Spinal cord (tissue), 10 donors: ENCODE results near the gene HSPA12A. TPM values are rescaled to one million over a fixed set of nuclear protein-coding genes. Genes with fewer than 3 reads are reported as not detected.

Experiments
- DNase-seq, 6 donors: peaks; one replicate each; pipeline versions ENCODE4 v3.0.0 to v3.0.0-alpha.2; 2013 to 2015; ENCODE audit warnings: low spot score in 6 of 6, low read depth in 4 of 6
- H3K27ac ChIP-seq: one replicate; pipeline ENCODE4 v1.5.1; 2013; ENCODE audit warnings: low read depth, low read length, control low read depth
- H3K27me3 ChIP-seq: one replicate; pipeline ENCODE4 v1.6.1; 2013; ENCODE audit warnings: low read length; ENCODE audit not compliant: control insufficient read depth, insufficient read depth
- H3K36me3 ChIP-seq: one replicate; pipeline ENCODE4 v1.6.1; 2013; ENCODE audit warnings: low read length; ENCODE audit not compliant: control insufficient read depth, insufficient read depth
- H3K4me1 ChIP-seq: one replicate; pipeline ENCODE4 v1.6.1; 2013; ENCODE audit warnings: low read length; ENCODE audit not compliant: control insufficient read depth, insufficient read depth
- H3K4me3 ChIP-seq: one replicate; pipeline ENCODE4 v1.5.1; 2013; ENCODE audit warnings: low read depth, low read length, control low read depth
- H3K9me3 ChIP-seq: one replicate; pipeline ENCODE4 v1.6.1; 2013; ENCODE audit warnings: low read length; ENCODE audit not compliant: control insufficient read depth, insufficient read depth
- WGBS: methylation state at CpG from one replicate; pipeline ENCODE4 v1.1.5; 2013; ENCODE audit warnings: missing lambda C conversion rate; ENCODE audit not compliant: insufficient coverage; 5-methylcytosine and 5-hydroxymethylcytosine counted together
- long read RNA-seq, 4 donors: transcript quantifications; one replicate each; lab custom pipeline, GENCODE V29; 2026
- polyA plus RNA-seq, 2 donors: library from polyadenylated mRNA; unstranded; fragments of 120-200 nt; gene quantifications; one replicate each; pipeline ENCODE4 v1.2.1, GENCODE V29; 2013; ENCODE audit not compliant: insufficient read length in 2 of 2
- total RNA-seq, 2 donors: library from RNA; depleted of rRNA in 1 of 2; stranded (reverse); fragments of 120-200 nt in 1 of 2; fragments of >200 nt in 1 of 2; gene quantifications; one replicate each; pipeline versions ENCODE4 v1.2.3 to v1.2.4, GENCODE V29; 2013 to 2014
- donor health status: healthy.

The HSPA12A gene
- 100 to 1,000 TPM in 1 of 2 donors, 10 to 100 TPM in 1; 35.1 to 106 TPM for total RNA-seq
- 10 to 100 TPM; 68.3 to 69.4 TPM for polyA plus RNA-seq
- long read RNA-seq, donor 1, full-length matches to known transcripts: 15 of 15 reads
- long read RNA-seq, donor 1, partial matches to known transcripts: 0 of 15 reads
- long read RNA-seq, donor 1, other reads (novel, unspliced or antisense): 0 of 15 reads
- long read RNA-seq, donor 2, full-length matches to known transcripts: 2 of 2 reads
- long read RNA-seq, donor 2, partial matches to known transcripts: 0 of 2 reads
- long read RNA-seq, donor 2, other reads (novel, unspliced or antisense): 0 of 2 reads
- long read RNA-seq, donor 3, full-length matches to known transcripts: 5 of 5 reads
- long read RNA-seq, donor 3, partial matches to known transcripts: 0 of 5 reads
- long read RNA-seq, donor 3, other reads (novel, unspliced or antisense): 0 of 5 reads
- long read RNA-seq, donor 4: 0 reads

GRCh38 chr10:116742367-116743265 is at the start of gene HSPA12A:
HSPA12A (minus strand) TSS chr10:116742566; CDS start chr10:116742469, 97 bp downstream.
- WGBS: under 1% methylated on average over 110 of the region's 114 CpGs
- peaks cover 9% of the 10 kb centered on the region for H3K27me3 ChIP-seq
- H3K27ac ChIP-seq: peak within 1 kb of the TSS; percentile 51
- peak in 3 of 6 donors; percentile 61 to 91 (median 89) for DNase-seq
- H3K4me3 ChIP-seq: peak within 1 kb of the TSS; percentile 79
- H3K4me1 ChIP-seq: peaks cover 37% of the 10 kb centered on the region
- no peaks in the 10 kb centered on the region for H3K36me3 ChIP-seq
- no peaks in the 10 kb centered on the region for H3K9me3 ChIP-seq

- H3K4me1 ChIP-seq: peaks cover 8% of the 10 kb centered on the region
- H3K27me3 ChIP-seq: no peaks in the 10 kb centered on the region
- no peak for DNase-seq
- no CpG with 5 or more reads among the region's 2 CpGs for WGBS
- no peaks in the 10 kb centered on the region for H3K36me3 ChIP-seq
- no peak overlapping the region for H3K4me3 ChIP-seq
- H3K27ac ChIP-seq: no peak overlapping the region
- H3K9me3 ChIP-seq: no peaks in the 10 kb centered on the region
Observed at GRCh38 chr10:116791241-116791640, 48.9 kb upstream of the HSPA12A start.

- DNase-seq: peak; percentile 56 to 95 (median 74)
- Histone ChIP-seq H3K27ac (peak overlapping the region; percentile 22), H3K9me3 (no peaks in the 10 kb centered on the region), H3K4me1 (peaks cover 11% of the 10 kb centered on the region), H3K4me3 (no peak overlapping the region), H3K36me3 (no peaks in the 10 kb centered on the region), H3K27me3 (no peaks in the 10 kb centered on the region)
- 4% methylated on average over 22 of the region's 29 CpGs for whole genome bisulfite sequencing
Observed at GRCh38 chr10:116787893-116788665, 45.7 kb upstream of the HSPA12A start.

- H3K4me1 ChIP-seq: peaks cover 13% of the 10 kb centered on the region
- H3K36me3 ChIP-seq: no peaks in the 10 kb centered on the region
- WGBS: 83% methylated on average over 3 of the region's 8 CpGs
- no peak overlapping the region for H3K4me3 ChIP-seq
- H3K27me3 ChIP-seq: no peaks in the 10 kb centered on the region
- H3K27ac ChIP-seq: no peak overlapping the region
- no peaks in the 10 kb centered on the region for H3K9me3 ChIP-seq
- DNase-seq: peak in 2 of 6 donors; percentile 33 to 36
Observed at GRCh38 chr10:116787053-116787659, 44.8 kb upstream of the HSPA12A start.

GRCh38 chr10:116785867-116786266 is 43.5 kb upstream of the HSPA12A start:
- Histone ChIP-seq H3K9me3 (no peaks in the 10 kb centered on the region), H3K4me3 (no peak overlapping the region), H3K4me1 (peaks cover 13% of the 10 kb centered on the region), H3K36me3 (no peaks in the 10 kb centered on the region), H3K27ac (no peak overlapping the region), H3K27me3 (no peaks in the 10 kb centered on the region)
- DNase-seq: no peak
- WGBS: 95% methylated on average over 4 of the region's 8 CpGs

- 95% methylated on average over 11 of the region's 11 CpGs for WGBS
- no peak overlapping the region for H3K27ac ChIP-seq
- DNase-seq: no peak
- no peaks in the 10 kb centered on the region for H3K36me3 ChIP-seq
- no peaks in the 10 kb centered on the region for H3K9me3 ChIP-seq
- no peaks in the 10 kb centered on the region for H3K27me3 ChIP-seq
- H3K4me3 ChIP-seq: no peak overlapping the region
- peaks cover 13% of the 10 kb centered on the region for H3K4me1 ChIP-seq
Observed at GRCh38 chr10:116785282-116785681, 42.9 kb upstream of the HSPA12A start.

GRCh38 chr10:116784651-116785050 is 42.3 kb upstream of the HSPA12A start:
- no peak for DNase-seq
- no peak overlapping the region for H3K4me3 ChIP-seq
- H3K9me3 ChIP-seq: no peaks in the 10 kb centered on the region
- H3K4me1 ChIP-seq: peaks cover 13% of the 10 kb centered on the region
- H3K27ac ChIP-seq: no peak overlapping the region
- no peaks in the 10 kb centered on the region for H3K36me3 ChIP-seq
- no peaks in the 10 kb centered on the region for H3K27me3 ChIP-seq
- WGBS: 90% methylated on average over 7 of the region's 7 CpGs

GRCh38 chr10:116784035-116784434 is 41.7 kb upstream of the HSPA12A start:
- Histone ChIP-seq H3K9me3 (no peaks in the 10 kb centered on the region), H3K4me1 (peaks cover 13% of the 10 kb centered on the region), H3K27me3 (no peaks in the 10 kb centered on the region), H3K36me3 (no peaks in the 10 kb centered on the region), H3K4me3 (no peak overlapping the region), H3K27ac (no peak overlapping the region)
- no peak for DNase-seq
- 100% methylated on average over 3 of the region's 3 CpGs for WGBS
